Spleen (tissue), 11 donors: Measurements from ENCODE around the gene TUBA8. TPM values are rescaled to one million over a fixed set of nuclear protein-coding genes. Genes with fewer than 3 reads are reported as not detected.
"Not testable (repeated sequence)": the region's sequence is repeated elsewhere in the genome, so short reads cannot be mapped to it uniquely, and the experiment has no call there.

Experiments
- DNase-seq: peaks from one replicate; pipeline ENCODE4 v3.0.0-alpha.2; 2020
- H3K27ac ChIP-seq, 8 donors: fragments of 200-600 bp; sonication (generic) in 7 of 8; 1 replicate in 4 of 8; 2 replicates in 4 of 8; pipeline versions ENCODE4 v1.5.0 to v1.8.0; 2016 to 2021; ENCODE audit warnings: inconsistent platforms in 4 of 8, mild to moderate bottlenecking in 4 of 8, moderate library complexity in 1 of 8
- H3K27me3 ChIP-seq, 7 donors: fragments of 200-600 bp; sonication (generic) in 6 of 7; replicated peaks in 1 of 7; 1 replicate in 4 of 7; 2 replicates in 3 of 7; pipeline versions ENCODE4 v1.5.0 to v1.8.0; 2016 to 2021; ENCODE audit warnings: inconsistent platforms in 3 of 7, mild to moderate bottlenecking in 1 of 7
- H3K36me3 ChIP-seq, 6 donors: fragments of 200-600 bp; sonication (generic) in 5 of 6; 1 replicate in 4 of 6; 2 replicates in 2 of 6; pipeline versions ENCODE4 v1.5.0 to v1.8.0; 2016 to 2021; ENCODE audit warnings: inconsistent platforms in 2 of 6
- H3K4me1 ChIP-seq, 6 donors: fragments of 200-600 bp; sonication (generic) in 5 of 6; 1 replicate in 3 of 6; 2 replicates in 3 of 6; pipeline versions ENCODE4 v1.5.0 to v1.8.0; 2016 to 2021; ENCODE audit warnings: inconsistent platforms in 3 of 6
- H3K4me3 ChIP-seq, 8 donors: fragments of 200-600 bp; sonication (generic) in 7 of 8; 1 replicate in 4 of 8; 2 replicates in 4 of 8; pipeline versions ENCODE4 v1.5.0 to v1.8.0; 2016 to 2021; ENCODE audit warnings: inconsistent platforms in 4 of 8, mild to moderate bottlenecking in 4 of 8, moderate library complexity in 2 of 8
- H3K9me3 ChIP-seq, 8 donors: fragments of 200-600 bp; sonication (generic) in 7 of 8; 1 replicate in 4 of 8; 2 replicates in 4 of 8; pipeline versions ENCODE4 v1.5.0 to v1.8.0; 2016 to 2021; ENCODE audit warnings: inconsistent platforms in 4 of 8
- CTCF ChIP-seq, 11 experiments: fragments of 200-600 bp in 7 of 11; fragments of 450-650 bp in 4 of 11; sonication (generic) in 4 of 11; IDR thresholded peaks in 8 of 11; conservative IDR thresholded peaks in 3 of 11; 1 replicate in 7 of 11; 2 replicates in 4 of 11; pipeline versions ENCODE4 v1.4.0 to v1.8.0; 2016 to 2021; ENCODE audit warnings: antibody characterized with exemption in 11 of 11, inconsistent platforms in 4 of 11, mild to moderate bottlenecking in 1 of 11
- POLR2A ChIP-seq, 3 donors: fragments of 450-650 bp; IDR thresholded peaks; one replicate each; pipeline ENCODE4 v1.5.1; 2017; ENCODE audit warnings: antibody characterized with exemption in 3 of 3, mild to moderate bottlenecking in 1 of 3
- POLR2AphosphoS5 ChIP-seq, 3 donors: sonication (generic); formaldehyde crosslinking; IDR thresholded peaks; one replicate each; pipeline ENCODE4 v1.5.1; 2017; ENCODE audit warnings: antibody characterized with exemption in 3 of 3
- WGBS, 5 donors: extraction: QIAGEN DNeasy Blood & Tissue Kit in 3 of 5; methylation state at CpG; one replicate each; pipeline versions ENCODE4 v1.1.5 to v1.1.7; 2013 to 2018; 5-methylcytosine and 5-hydroxymethylcytosine counted together
- intact Hi-C: fragments of 100-400 bp; cut with DNase I; formaldehyde crosslinking; loops from one replicate; pipeline ENCODE4 v1.15.0; 2023; ENCODE audit warnings: low total_unique reads
- polyA plus RNA-seq, 3 donors: library from polyadenylated mRNA; stranded (reverse); fragments of 200-250 nt; gene quantifications; one replicate each; pipeline ENCODE4 v1.2.1, GENCODE V29; 2013
- total RNA-seq, 7 donors: library from RNA; depleted of rRNA in 3 of 7; stranded (reverse); fragments of >200 nt in 3 of 7; fragmentation: NEBNext Ultra II Directional in 4 of 7; extraction: Animal tissue kit (Norgen Biotek cat#: 25700) in 4 of 7; gene quantifications; one replicate each; pipeline versions ENCODE4 v1.1.0 to v1.2.1, GENCODE V29; 2016 to 2021
- donor health status: healthy with polysubstance abuse.
- donor health status: DM: no; HTN: no; CAD: no; lungs with moderate emphysema.
- donor health status: DM: no; HTN: no; CAD: no.
- donor health status: Bipolar disorder and iron deficiency.
- donor health status: healthy.
- donor health status: DM: no; HTN: no; CAD: no.
- donor health status: DM: yes; HTN: yes; CAD: no.

TUBA8 gene
- total and polyA plus RNA-seq, 10 donors = 2.2 to 5.7 (median 3.8) TPM

- WGBS, 5 donors = 94 to 97% (median 95%) methylated on average over 3 of the region's 3 CpGs
Observed at GRCh38 chr22:18100781-18101180, 9.8 kb upstream of the TUBA8 start.

GRCh38 chr22:18101536-18101935 lies 9.1 kb upstream of the TUBA8 start:
- intact Hi-C loops = no loop called here
- Histone ChIP-seq H3K4me3 (no peak overlapping the region), H3K9me3 (no peaks in the 10 kb centered on the region), H3K36me3 (peaks cover 0 to 49% (median 0%) of the 10 kb centered on the region in 6 donors), H3K27me3 (no peaks in the 10 kb centered on the region), H3K4me1 (no peaks in the 10 kb centered on the region), H3K27ac (no peak overlapping the region)
- DNase-seq = peak; percentile 6
- TF ChIP-seq CTCF (IDR thresholded peaks at IDR 0.05 in 8 of 11, conservative IDR thresholded peaks at IDR 0.05 in 3 of 11) = no peak
- no peak for TF ChIP-seq POLR2AphosphoS5 (IDR thresholded peaks at IDR 0.05)
- TF ChIP-seq POLR2A (IDR thresholded peaks at IDR 0.05) = no peak
- 59 to 89% (median 82%) methylated on average over 4 of the region's 4 CpGs for WGBS, 5 donors

More at GRCh38 chr22:18100781-18101180, 9.8 kb upstream of the TUBA8 start:
- H3K9me3 ChIP-seq = no peaks in the 10 kb centered on the region
- peaks cover 0 to 50% (median 0%) of the 10 kb centered on the region in 6 donors for H3K36me3 ChIP-seq
- H3K4me3 ChIP-seq = no peak overlapping the region
- DNase-seq = no peak
- H3K4me1 ChIP-seq = no peaks in the 10 kb centered on the region
- TF ChIP-seq CTCF (IDR thresholded peaks at IDR 0.05 in 8 of 11, conservative IDR thresholded peaks at IDR 0.05 in 3 of 11) = no peak
- TF ChIP-seq POLR2A (IDR thresholded peaks at IDR 0.05) = no peak
- TF ChIP-seq POLR2AphosphoS5 (IDR thresholded peaks at IDR 0.05) = no peak
- no peaks in the 10 kb centered on the region for H3K27me3 ChIP-seq
- intact Hi-C loops = no loop called here
- H3K27ac ChIP-seq = no peak overlapping the region

- no peak for TF ChIP-seq POLR2A (IDR thresholded peaks at IDR 0.05)
- TF ChIP-seq CTCF (IDR thresholded peaks at IDR 0.05 in 8 of 11, conservative IDR thresholded peaks at IDR 0.05 in 3 of 11) = no peak
- TF ChIP-seq POLR2AphosphoS5 (IDR thresholded peaks at IDR 0.05) = no peak
- intact Hi-C loops = no loop called here
- 82 to 95% (median 87%) methylated on average over 14 of the region's 14 CpGs for WGBS, 5 donors
- Histone ChIP-seq H3K27me3 (no peaks in the 10 kb centered on the region), H3K9me3 (peaks cover 0 to 7% (median 0%) of the 10 kb centered on the region in 8 donors), H3K36me3 (peaks cover 0 to 43% (median 0%) of the 10 kb centered on the region in 6 donors), H3K4me1 (no peaks in the 10 kb centered on the region), H3K4me3 (no peak overlapping the region), H3K27ac (no peak overlapping the region)
- peak; percentile 57 for DNase-seq
Observed at GRCh38 chr22:18103527-18104269, 6.9 kb upstream of the TUBA8 start.

GRCh38 chr22:18104566-18104965 lies 6.0 kb upstream of the TUBA8 start:
- Histone ChIP-seq H3K4me1 (peaks cover 0 to 4% (median under 1%) of the 10 kb centered on the region in 6 donors), H3K9me3 (peaks cover 0 to 7% (median 0%) of the 10 kb centered on the region in 8 donors), H3K4me3 (no peak overlapping the region), H3K27ac (no peak overlapping the region), H3K36me3 (peaks cover 0 to 39% (median 0%) of the 10 kb centered on the region in 6 donors), H3K27me3 (peaks cover 0 to 7% (median 0%) of the 10 kb centered on the region in 7 donors)
- intact Hi-C loops = no loop called here
- WGBS, 5 donors = 85 to 95% (median 95%) methylated on average over 4 of the region's 4 CpGs
- peak; percentile 28 for DNase-seq
- TF ChIP-seq POLR2A (IDR thresholded peaks at IDR 0.05) = no peak

GRCh38 chr22:18105981-18106380 lies 4.6 kb upstream of the TUBA8 start:
- H3K9me3 ChIP-seq, H3K4me3 ChIP-seq, H3K27ac ChIP-seq, intact Hi-C loops: not testable (repeated sequence)
- WGBS, 5 donors = 70 to 92% (median 80%) methylated on average over 5 to 7 of the region's 7 CpGs
- Histone ChIP-seq H3K36me3 (peaks cover 0 to 26% (median 0%) of the 10 kb centered on the region in 6 donors), H3K4me1 (peaks cover 3 to 18% (median 14%) of the 10 kb centered on the region in 6 donors), H3K27me3 (peaks cover 0 to 21% (median 12%) of the 10 kb centered on the region in 7 donors)
- DNase-seq = peak; percentile 8

GRCh38 chr22:18106550-18107341 lies 3.9 kb upstream of the TUBA8 start:
- H3K4me3 ChIP-seq, H3K9me3 ChIP-seq, intact Hi-C loops, H3K27ac ChIP-seq: not testable (repeated sequence)
- peaks cover 7 to 26% (median 21%) of the 10 kb centered on the region in 6 donors for H3K4me1 ChIP-seq
- peaks cover 0 to 20% (median 0%) of the 10 kb centered on the region in 6 donors for H3K36me3 ChIP-seq
- peaks cover 2 to 28% (median 15%) of the 10 kb centered on the region in 7 donors for H3K27me3 ChIP-seq
- WGBS, 5 donors = 40 to 85% (median 60%) methylated on average over 2 to 4 of the region's 4 CpGs
- DNase-seq = peak; percentile 11
